Measurements from ENCODE around the gene HSPA9. TPM values are rescaled to one million over a fixed set of nuclear protein-coding genes. Genes with fewer than 3 reads are reported as not detected.

The HSPA9 gene
- total RNA-seq, 3 donors from 2014 or later, result 236 to 288 (median 266) TPM

DNA sequence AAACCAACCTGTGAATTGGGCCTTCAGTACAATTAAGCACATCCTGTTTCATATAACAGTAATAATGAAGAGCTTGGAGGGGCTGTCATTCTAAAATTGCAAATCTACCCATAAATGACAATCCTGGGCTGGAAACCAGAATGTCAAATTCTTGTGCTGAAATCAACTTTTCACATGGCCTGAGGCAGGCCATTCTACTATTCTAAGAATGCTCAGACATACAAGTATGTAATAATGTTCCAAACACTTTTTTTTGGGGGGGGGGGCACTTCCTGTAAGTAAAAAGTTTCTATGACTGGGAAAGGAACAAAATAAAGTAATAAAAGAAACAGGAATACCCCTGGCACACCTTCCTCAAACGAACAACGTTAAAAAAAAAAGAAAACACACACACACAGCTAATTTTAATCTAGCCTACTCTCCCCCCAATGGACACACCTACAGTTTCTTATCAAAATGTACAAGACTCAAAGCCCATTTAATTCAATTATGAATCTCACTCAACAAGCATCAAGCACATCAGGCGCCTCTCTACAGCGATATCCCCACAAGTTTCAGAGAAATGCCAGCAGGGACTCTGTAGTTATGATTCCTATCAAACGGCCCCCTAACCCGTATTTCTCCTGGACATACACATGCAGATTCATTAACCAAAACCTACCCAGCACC is 33.6 kb downstream of the HSPA9 start:
- H3K36me3 ChIP-seq, result no peaks in the 10 kb centered on the region
- TF ChIP-seq, protein P1, sequence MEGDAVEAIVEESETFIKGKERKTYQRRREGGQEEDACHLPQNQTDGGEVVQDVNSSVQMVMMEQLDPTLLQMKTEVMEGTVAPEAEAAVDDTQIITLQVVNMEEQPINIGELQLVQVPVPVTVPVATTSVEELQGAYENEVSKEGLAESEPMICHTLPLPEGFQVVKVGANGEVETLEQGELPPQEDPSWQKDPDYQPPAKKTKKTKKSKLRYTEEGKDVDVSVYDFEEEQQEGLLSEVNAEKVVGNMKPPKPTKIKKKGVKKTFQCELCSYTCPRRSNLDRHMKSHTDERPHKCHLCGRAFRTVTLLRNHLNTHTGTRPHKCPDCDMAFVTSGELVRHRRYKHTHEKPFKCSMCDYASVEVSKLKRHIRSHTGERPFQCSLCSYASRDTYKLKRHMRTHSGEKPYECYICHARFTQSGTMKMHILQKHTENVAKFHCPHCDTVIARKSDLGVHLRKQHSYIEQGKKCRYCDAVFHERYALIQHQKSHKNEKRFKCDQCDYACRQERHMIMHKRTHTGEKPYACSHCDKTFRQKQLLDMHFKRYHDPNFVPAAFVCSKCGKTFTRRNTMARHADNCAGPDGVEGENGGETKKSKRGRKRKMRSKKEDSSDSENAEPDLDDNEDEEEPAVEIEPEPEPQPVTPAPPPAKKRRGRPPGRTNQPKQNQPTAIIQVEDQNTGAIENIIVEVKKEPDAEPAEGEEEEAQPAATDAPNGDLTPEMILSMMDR (IDR thresholded peaks at IDR 0.05), result no peak
- TF ChIP-seq POLR2AphosphoS5 (IDR thresholded peaks at IDR 0.05) (no peak), POLR2A (IDR thresholded peaks at IDR 0.05) (no peak)
- peak in 1 of 2 donors; percentile 39 for DNase-seq (ENCODE audit: low spot score in 2 of 2)
- intact Hi-C loops (cut with DNase I; ENCODE audit: low total_unique reads), result no loop called here
- H3K27me3 ChIP-seq, result no peaks in the 10 kb centered on the region
- H3K9me3 ChIP-seq, result no peaks in the 10 kb centered on the region
- peak overlapping the region; percentile 85 to 100 (median 99) for H3K4me3 ChIP-seq
- peak overlapping the region; percentile 98 to 100 for H3K27ac ChIP-seq
- peaks cover 5 to 38% of the 10 kb centered on the region in 2 donors for H3K4me1 ChIP-seq

DNA sequence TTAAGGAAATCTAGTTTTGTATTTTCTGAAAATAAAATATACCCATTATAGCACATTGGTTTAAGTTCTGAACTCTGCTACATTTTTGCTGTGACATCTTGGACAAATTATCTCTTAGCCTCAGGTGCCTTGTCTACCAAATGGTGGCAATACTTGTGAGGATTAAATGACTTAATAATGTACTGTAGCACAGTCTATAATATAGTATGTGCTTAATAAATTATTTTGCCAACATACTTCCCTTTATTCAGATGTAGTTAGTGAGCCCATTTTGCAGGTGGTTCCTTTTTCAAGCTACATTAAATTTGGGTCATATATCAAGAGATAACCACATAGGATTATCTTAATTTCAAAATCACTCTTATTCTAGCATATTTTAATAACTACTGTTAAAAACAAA is 35.4 kb downstream of the HSPA9 start:
- Histone ChIP-seq H3K4me1 (peaks cover under 1 to 26% of the 10 kb centered on the region in 2 donors), H3K4me3 (no peak overlapping the region), H3K27ac (no peak overlapping the region), H3K9me3 (no peaks in the 10 kb centered on the region), H3K27me3 (no peaks in the 10 kb centered on the region), H3K36me3 (no peaks in the 10 kb centered on the region)
- TF ChIP-seq POLR2A (IDR thresholded peaks at IDR 0.05) (no peak), POLR2AphosphoS5 (IDR thresholded peaks at IDR 0.05) (no peak)
- TF ChIP-seq, protein P1 (IDR thresholded peaks at IDR 0.05), result no peak
- DNase-seq (ENCODE audit: low spot score in 2 of 2), result no peak
- intact Hi-C loops (cut with DNase I; ENCODE audit: low total_unique reads), result no loop called here

DNA sequence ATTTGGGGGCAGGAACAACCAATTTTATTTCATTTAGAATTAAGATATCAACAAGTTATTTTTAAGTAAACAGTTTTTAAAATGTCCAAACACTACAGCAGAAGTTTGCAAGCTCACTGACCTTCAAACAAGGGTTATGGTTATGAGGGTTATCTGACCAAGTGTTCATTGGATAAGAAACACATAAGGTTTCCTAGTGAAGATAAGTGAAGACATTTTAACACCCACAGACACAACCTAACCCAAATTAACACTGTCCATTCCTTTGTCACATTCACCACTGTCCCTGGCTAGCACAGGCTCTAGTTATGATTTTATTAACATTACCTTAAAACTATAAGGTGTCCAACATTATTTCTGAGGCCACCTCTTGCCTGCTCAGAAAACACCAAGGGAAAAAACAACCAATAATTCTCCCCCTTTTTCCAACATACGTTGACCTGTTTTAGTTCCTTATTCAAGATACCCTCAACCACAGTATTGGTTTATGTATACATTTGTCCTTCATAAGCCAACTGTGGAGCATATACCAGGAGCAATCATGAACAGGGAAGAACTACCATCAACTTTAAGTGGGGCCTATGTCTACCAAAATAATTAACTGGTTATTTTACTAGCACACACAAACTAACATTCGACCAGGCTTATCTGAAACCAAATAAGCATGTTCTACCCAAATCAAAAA is 36.1 kb downstream of the HSPA9 start:
- Histone ChIP-seq H3K36me3 (no peaks in the 10 kb centered on the region), H3K9me3 (no peaks in the 10 kb centered on the region), H3K4me1 (peaks cover 0 to 21% of the 10 kb centered on the region in 2 donors), H3K27me3 (no peaks in the 10 kb centered on the region), H3K4me3 (no peak overlapping the region), H3K27ac (peak overlapping the region in 1 of 2 donors; percentile 48)
- intact Hi-C loops (cut with DNase I; ENCODE audit: low total_unique reads), result no loop called here
- DNase-seq (ENCODE audit: low spot score in 2 of 2), result no peak
- TF ChIP-seq POLR2A (IDR thresholded peaks at IDR 0.05), result no peak
- TF ChIP-seq, protein P1 (IDR thresholded peaks at IDR 0.05), result no peak
- TF ChIP-seq POLR2AphosphoS5 (IDR thresholded peaks at IDR 0.05), result no peak

DNA sequence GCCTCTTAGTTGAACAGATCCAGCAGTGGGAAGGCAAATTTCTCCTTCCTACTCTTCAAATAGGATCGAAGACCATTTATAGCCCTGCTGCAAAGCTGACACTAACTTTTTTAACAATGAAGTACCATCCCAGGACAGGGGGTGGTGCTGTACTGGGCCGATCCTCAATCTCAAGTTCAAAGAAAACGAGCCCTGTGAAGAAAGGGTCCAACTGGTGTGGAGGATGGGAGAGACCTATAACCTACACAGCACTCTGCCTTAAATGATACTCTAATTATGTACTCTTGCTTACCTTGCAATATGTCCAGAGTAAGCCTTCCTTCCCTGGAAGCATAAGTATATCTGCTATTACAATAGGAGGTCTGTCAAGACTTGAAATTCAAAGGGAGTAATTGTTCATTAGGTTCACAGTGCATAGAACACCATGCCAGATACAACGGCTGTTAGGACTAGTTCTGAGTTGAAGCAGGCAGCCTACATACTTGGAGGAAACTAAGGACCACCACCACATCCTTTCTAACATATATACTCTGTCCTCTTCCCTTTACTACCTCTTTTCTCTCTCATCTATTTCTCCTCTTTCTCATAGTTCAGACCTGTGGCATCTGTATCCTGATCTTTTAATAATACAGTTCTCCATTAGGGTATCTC is 38.4 kb downstream of the HSPA9 start:
- no peaks in the 10 kb centered on the region for H3K27me3 ChIP-seq
- no peak for DNase-seq (ENCODE audit: low spot score in 2 of 2)
- H3K4me3 ChIP-seq, result no peak overlapping the region
- H3K9me3 ChIP-seq, result no peaks in the 10 kb centered on the region
- intact Hi-C loops (cut with DNase I; ENCODE audit: low total_unique reads), result no loop called here
- peaks cover 0 to 19% of the 10 kb centered on the region in 2 donors for H3K4me1 ChIP-seq
- no peaks in the 10 kb centered on the region for H3K36me3 ChIP-seq
- TF ChIP-seq POLR2A (IDR thresholded peaks at IDR 0.05) (no peak), POLR2AphosphoS5 (IDR thresholded peaks at IDR 0.05) (no peak)
- TF ChIP-seq, protein P1 (IDR thresholded peaks at IDR 0.05), result no peak
- peak overlapping the region; percentile 10 to 60 for H3K27ac ChIP-seq

DNA sequence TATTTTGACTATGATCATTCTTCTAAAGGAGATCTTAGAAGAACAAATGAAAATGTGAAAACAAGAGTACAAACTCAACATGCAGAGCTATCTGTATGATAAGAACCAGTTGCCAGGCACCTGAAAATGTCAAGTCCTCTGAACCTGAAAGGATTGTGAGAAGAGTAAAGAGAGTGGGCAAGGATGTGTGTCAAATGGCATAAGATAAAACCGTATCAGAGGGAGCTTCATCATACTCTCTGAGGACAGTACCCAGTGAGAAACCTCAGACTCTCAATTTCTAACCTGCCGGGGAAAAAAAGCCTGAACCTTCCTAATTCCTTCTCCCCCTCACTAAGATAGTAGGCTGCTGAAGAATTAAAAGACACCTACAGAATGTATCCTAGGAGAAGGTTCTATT is 39.0 kb downstream of the HSPA9 start:
- Histone ChIP-seq H3K4me1 (peaks cover 0 to 13% of the 10 kb centered on the region in 2 donors), H3K4me3 (no peak overlapping the region), H3K9me3 (no peaks in the 10 kb centered on the region), H3K36me3 (no peaks in the 10 kb centered on the region), H3K27me3 (no peaks in the 10 kb centered on the region), H3K27ac (peak overlapping the region in 1 of 2 donors; percentile 60)
- TF ChIP-seq POLR2AphosphoS5 (IDR thresholded peaks at IDR 0.05) (no peak), POLR2A (IDR thresholded peaks at IDR 0.05) (no peak)
- TF ChIP-seq, protein P1 (IDR thresholded peaks at IDR 0.05), result no peak
- DNase-seq (ENCODE audit: low spot score in 2 of 2), result no peak
- intact Hi-C loops (cut with DNase I; ENCODE audit: low total_unique reads), result no loop called here
